GM12875 (cell line): ENCODE results near the gene ADAM23.

Experiments
- H3K4me3 ChIP-seq: one replicate; pipeline ENCODE4 v1.5.1; 2011; ENCODE audit warnings: low read depth, low read length, control low read depth
- CTCF ChIP-seq: IDR thresholded peaks from 2 replicates; pipeline ENCODE4 v1.5.1; 2011; ENCODE audit warnings: low read depth, mild to moderate bottlenecking, control low read depth, inconsistent platforms, low read length, moderate library complexity, borderline replicate concordance; ENCODE audit not compliant: insufficient read depth

ADAM23 gene

DNA sequence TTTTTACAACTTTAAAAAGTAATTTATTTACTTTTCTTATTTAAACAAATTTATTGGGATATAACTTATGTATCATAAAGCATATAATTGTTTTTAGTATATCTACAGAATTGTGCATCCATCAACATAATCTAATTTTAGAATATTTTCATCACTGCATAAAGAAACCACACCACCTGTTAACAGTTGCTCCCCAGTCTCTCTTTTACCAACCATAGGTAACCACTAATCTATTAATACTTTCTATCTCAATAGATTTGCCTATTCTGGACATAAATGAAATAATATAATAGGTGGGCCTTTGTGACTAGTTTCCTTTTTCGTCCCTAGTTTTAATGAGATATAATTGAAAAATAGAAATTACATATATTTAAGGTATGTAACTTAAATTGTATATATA is 90.6 kb downstream of the ADAM23 start:
- TF ChIP-seq CTCF, result no peak
- no peak overlapping the region for H3K4me3 ChIP-seq

- TF ChIP-seq CTCF, result no peak
These were observed 92.1 kb downstream of the ADAM23 start for GRCh38 chr2:206535260-206535986.

GRCh38 chr2:206540757-206541156 is 97.4 kb downstream of the ADAM23 start:
- H3K4me3 ChIP-seq, result no peak overlapping the region
- TF ChIP-seq CTCF, result no peak

More at GRCh38 chr2:206535260-206535986, 92.1 kb downstream of the ADAM23 start:
- H3K4me3 ChIP-seq, result no peak overlapping the region

DNA sequence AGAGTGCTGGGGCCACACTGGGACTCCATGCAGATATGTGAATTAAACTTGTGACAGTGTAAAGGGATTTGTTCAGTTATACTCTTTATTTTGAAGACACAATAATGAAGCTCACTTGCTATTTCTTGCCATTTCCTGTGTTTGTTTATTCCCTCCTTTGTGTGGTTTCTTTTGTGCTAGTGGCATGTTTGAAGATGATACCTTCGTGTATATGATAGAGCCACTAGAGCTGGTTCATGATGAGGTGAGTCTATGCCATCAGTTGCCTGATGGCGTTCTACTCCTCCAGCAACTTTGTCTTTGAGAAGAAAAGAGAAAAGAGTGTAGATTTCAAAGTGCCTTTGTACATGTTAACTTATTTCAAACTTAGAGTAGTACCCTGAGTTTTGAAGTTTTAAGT is 99.7 kb downstream of the ADAM23 start:
- no peak overlapping the region for H3K4me3 ChIP-seq
- TF ChIP-seq CTCF, result no peak

GRCh38 chr2:206548383-206548782 is 105.1 kb downstream of the ADAM23 start:
- TF ChIP-seq CTCF, result no peak

DNA sequence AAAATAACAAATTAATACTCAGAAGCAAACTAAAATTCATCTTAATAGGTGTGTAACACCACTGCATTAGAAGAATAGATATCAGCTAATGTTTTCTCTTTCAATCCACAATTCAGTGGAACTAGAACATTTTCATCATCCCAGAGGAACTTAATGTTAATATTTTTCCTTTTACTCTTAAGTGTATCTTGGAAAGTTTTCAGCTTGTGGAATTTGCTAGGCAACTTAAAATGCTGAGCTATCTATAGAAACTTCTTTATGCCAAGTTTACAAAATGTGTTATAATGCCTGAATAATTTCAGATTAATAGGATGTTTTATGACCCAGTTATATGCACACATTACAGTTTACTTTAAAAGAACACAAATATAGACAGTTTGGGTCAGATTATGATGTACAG is 112.4 kb downstream of the ADAM23 start:
- no peak for TF ChIP-seq CTCF
- H3K4me3 ChIP-seq, result no peak overlapping the region

More at GRCh38 chr2:206548383-206548782, 105.1 kb downstream of the ADAM23 start:
- H3K4me3 ChIP-seq, result no peak overlapping the region

- no peak overlapping the region for H3K4me3 ChIP-seq
- TF ChIP-seq CTCF, result peak; percentile 32; the same call in 1 of the 2 replicates
These were observed 113.1 kb downstream of the ADAM23 start for GRCh38 chr2:206556357-206556949.
